Type B pancreatic cell (in vitro differentiated cells): Measurements from ENCODE around the gene ATIC. TPM values are rescaled to one million over a fixed set of nuclear protein-coding genes. Genes with fewer than 3 reads are reported as not detected.

ENCODE experiments used
- DNase-seq: peaks from one replicate; pipeline ENCODE4 v3.0.0; 2021; ENCODE audit warnings: mixed read lengths; ENCODE audit not compliant: unreplicated experiment; ENCODE audit errors: extremely low spot score
- H3K27ac Mint-ChIP-seq: 2 replicates; pipeline ENCODE4 v1.8.0; 2021; ENCODE audit warnings: mild to moderate bottlenecking, mixed read lengths
- H3K27me3 Mint-ChIP-seq: 2 replicates; pipeline ENCODE4 v1.8.0; 2021; ENCODE audit warnings: mixed read lengths
- H3K36me3 Mint-ChIP-seq: 2 replicates; pipeline ENCODE4 v1.8.0; 2021; ENCODE audit warnings: mixed read lengths
- H3K4me1 Mint-ChIP-seq: one replicate; pipeline ENCODE4 v1.8.0; 2021; ENCODE audit warnings: mixed read lengths; ENCODE audit not compliant: unreplicated experiment
- H3K4me3 Mint-ChIP-seq: 2 replicates; pipeline ENCODE4 v1.8.0; 2021; ENCODE audit warnings: mild to moderate bottlenecking, mixed read lengths
- H3K9me3 Mint-ChIP-seq: 2 replicates; pipeline ENCODE4 v1.8.0; 2021; ENCODE audit warnings: mixed read lengths
- CTCF ChIP-seq: fragments of 200-600 bp; sonication (generic); conservative IDR thresholded peaks from 2 replicates; pipeline ENCODE4 v1.5.0; 2021; ENCODE audit warnings: antibody characterized with exemption, mild to moderate bottlenecking
- total RNA-seq: library from RNA; stranded (reverse); gene quantifications from 2 replicates; pipeline ENCODE4 v1.2.1, GENCODE V29; 2021; ENCODE audit warnings: low replicate concordance

The ATIC gene
- total RNA-seq, 1 donor from 2014 or later: 152 TPM

GRCh38 chr2:215388002-215388728, 76.3 kb downstream of the ATIC start:
- Mint-ChIP-seq H3K27ac (no peak overlapping the region), H3K36me3 (peaks cover 26% of the 10 kb centered on the region), H3K4me3 (no peak overlapping the region), H3K9me3 (no peaks in the 10 kb centered on the region), H3K4me1 (no peaks in the 10 kb centered on the region), H3K27me3 (no peaks in the 10 kb centered on the region)
- no peak for TF ChIP-seq CTCF
- DNase-seq: no peak

GRCh38 chr2:215390550-215390913, 78.7 kb downstream of the ATIC start:
- H3K27ac Mint-ChIP-seq: no peak overlapping the region
- no peak overlapping the region for H3K4me3 Mint-ChIP-seq
- H3K27me3 Mint-ChIP-seq: no peaks in the 10 kb centered on the region
- H3K36me3 Mint-ChIP-seq: peaks cover 31% of the 10 kb centered on the region
- no peaks in the 10 kb centered on the region for H3K4me1 Mint-ChIP-seq
- no peak for DNase-seq
- TF ChIP-seq CTCF: no peak
- H3K9me3 Mint-ChIP-seq: no peaks in the 10 kb centered on the region

- no peaks in the 10 kb centered on the region for H3K4me1 Mint-ChIP-seq
- DNase-seq: no peak
- no peaks in the 10 kb centered on the region for H3K9me3 Mint-ChIP-seq
- peaks cover 26% of the 10 kb centered on the region for H3K36me3 Mint-ChIP-seq
- no peaks in the 10 kb centered on the region for H3K27me3 Mint-ChIP-seq
- no peak for TF ChIP-seq CTCF
- peak overlapping the region; percentile 32 for H3K27ac Mint-ChIP-seq
- H3K4me3 Mint-ChIP-seq: no peak overlapping the region
These were observed 79.7 kb downstream of the ATIC start for GRCh38 chr2:215391531-215391930.

GRCh38 chr2:215392164-215392563, 80.3 kb downstream of the ATIC start:
- DNase-seq: no peak
- no peaks in the 10 kb centered on the region for H3K4me1 Mint-ChIP-seq
- H3K9me3 Mint-ChIP-seq: no peaks in the 10 kb centered on the region
- peaks cover 20% of the 10 kb centered on the region for H3K36me3 Mint-ChIP-seq
- no peak overlapping the region for H3K4me3 Mint-ChIP-seq
- TF ChIP-seq CTCF: no peak
- H3K27ac Mint-ChIP-seq: no peak overlapping the region
- H3K27me3 Mint-ChIP-seq: no peaks in the 10 kb centered on the region

GRCh38 chr2:215392687-215393270, 80.9 kb downstream of the ATIC start:
- H3K4me1 Mint-ChIP-seq: no peaks in the 10 kb centered on the region
- H3K9me3 Mint-ChIP-seq: no peaks in the 10 kb centered on the region
- no peak overlapping the region for H3K4me3 Mint-ChIP-seq
- peaks cover 22% of the 10 kb centered on the region for H3K36me3 Mint-ChIP-seq
- no peak overlapping the region for H3K27ac Mint-ChIP-seq
- no peaks in the 10 kb centered on the region for H3K27me3 Mint-ChIP-seq
- TF ChIP-seq CTCF: no peak
- DNase-seq: no peak
